HFFc6 (cell line): Measurements from ENCODE around the gene CCDC152. TPM values are rescaled to one million over a fixed set of nuclear protein-coding genes. Genes with fewer than 3 reads are reported as not detected.
"Not testable (repeated sequence)": the region's sequence is repeated elsewhere in the genome, so short reads cannot be mapped to it uniquely, and the experiment has no call there.

Experiments
- DNase-seq: peaks from one replicate; pipeline ENCODE4 v3.0.0-alpha.2; 2018
- H3K27ac Mint-ChIP-seq: 2 replicates; pipeline ENCODE4 v1.8.0; 2020; ENCODE audit warnings: mild to moderate bottlenecking, mixed read lengths
- H3K27me3 Mint-ChIP-seq: 2 replicates; pipeline ENCODE4 v1.8.0; 2021; ENCODE audit warnings: mild to moderate bottlenecking, moderate library complexity, mixed read lengths; ENCODE audit not compliant: insufficient read depth
- H3K36me3 Mint-ChIP-seq: 2 replicates; pipeline ENCODE4 v1.8.0; 2021; ENCODE audit warnings: low read depth, mixed read lengths
- H3K4me1 Mint-ChIP-seq: 2 replicates; pipeline ENCODE4 v1.8.0; 2020; ENCODE audit warnings: low read depth, mixed read lengths
- H3K4me3 Mint-ChIP-seq: 2 replicates; pipeline ENCODE4 v1.8.0; 2020; ENCODE audit warnings: mild to moderate bottlenecking, moderate library complexity, mixed read lengths
- H3K9me3 Mint-ChIP-seq: 2 replicates; pipeline ENCODE4 v1.8.0; 2020; ENCODE audit warnings: mild to moderate bottlenecking, mixed read lengths
- CTCF ChIP-seq: fragments of 200-600 bp; sonication (generic); IDR thresholded peaks from 2 replicates; pipeline ENCODE4 v1.5.0; 2021; ENCODE audit warnings: antibody characterized with exemption, mild to moderate bottlenecking
- total RNA-seq, 6 experiments: library from RNA; stranded (reverse); fragmentation: NEBNext Ultra II Directional; extraction: Animal tissue kit (Norgen Biotek cat#: 25700); gene quantifications; 2 replicates in 1 of 6; 3 replicates in 5 of 6; pipeline ENCODE4 v1.2.3, GENCODE V29; 2021

CCDC152 gene
- total RNA-seq, 6 experiments from 2014 or later = 0.47 to 7.2 (median 5.6) TPM

GRCh38 chr5:42721484-42721883, 35.1 kb upstream of the CCDC152 start:
- Mint-ChIP-seq H3K27ac (no peak overlapping the region), H3K36me3 (no peaks in the 10 kb centered on the region), H3K27me3 (no peaks in the 10 kb centered on the region), H3K4me1 (peaks cover 8% of the 10 kb centered on the region; the same call in 1 of the 2 replicates), H3K9me3 (no peaks in the 10 kb centered on the region), H3K4me3 (no peak overlapping the region)
- no peak for DNase-seq
- TF ChIP-seq CTCF = no peak

GRCh38 chr5:42734531-42735058, 22.0 kb upstream of the CCDC152 start:
- not testable (repeated sequence) for H3K36me3 Mint-ChIP-seq, H3K9me3 Mint-ChIP-seq, H3K27ac Mint-ChIP-seq, DNase-seq, H3K27me3 Mint-ChIP-seq, H3K4me1 Mint-ChIP-seq, H3K4me3 Mint-ChIP-seq

GRCh38 chr5:42740920-42741319, 15.7 kb upstream of the CCDC152 start:
- no peak for TF ChIP-seq CTCF

GRCh38 chr5:42745426-42745825, 11.2 kb upstream of the CCDC152 start:
- TF ChIP-seq CTCF = peak; percentile 70
- no peak overlapping the region for H3K27ac Mint-ChIP-seq
- peaks cover 5% of the 10 kb centered on the region for H3K27me3 Mint-ChIP-seq
- no peak overlapping the region for H3K4me3 Mint-ChIP-seq
- H3K36me3 Mint-ChIP-seq = no peaks in the 10 kb centered on the region
- no peak for DNase-seq
- no peaks in the 10 kb centered on the region for H3K4me1 Mint-ChIP-seq
- no peaks in the 10 kb centered on the region for H3K9me3 Mint-ChIP-seq

More at GRCh38 chr5:42740920-42741319, 15.7 kb upstream of the CCDC152 start:
- DNase-seq = no peak
- Mint-ChIP-seq H3K27ac (no peak overlapping the region), H3K9me3 (no peaks in the 10 kb centered on the region), H3K4me1 (no peaks in the 10 kb centered on the region), H3K4me3 (no peak overlapping the region), H3K36me3 (no peaks in the 10 kb centered on the region), H3K27me3 (no peaks in the 10 kb centered on the region; the same call in 1 of the 2 replicates)

- peaks cover 5% of the 10 kb centered on the region for H3K27me3 Mint-ChIP-seq
- no peaks in the 10 kb centered on the region for H3K4me1 Mint-ChIP-seq
- H3K9me3 Mint-ChIP-seq = no peaks in the 10 kb centered on the region
- no peak for TF ChIP-seq CTCF
- H3K36me3 Mint-ChIP-seq = no peaks in the 10 kb centered on the region
- no peak overlapping the region for H3K4me3 Mint-ChIP-seq
- no peak for DNase-seq
- H3K27ac Mint-ChIP-seq = no peak overlapping the region
Observed at GRCh38 chr5:42745856-42746255, 10.8 kb upstream of the CCDC152 start.

GRCh38 chr5:42749020-42749419, 7.6 kb upstream of the CCDC152 start:
- Mint-ChIP-seq H3K27ac (no peak overlapping the region), H3K4me3 (no peak overlapping the region), H3K36me3 (no peaks in the 10 kb centered on the region), H3K27me3 (peaks cover 5% of the 10 kb centered on the region), H3K9me3 (no peaks in the 10 kb centered on the region), H3K4me1 (no peaks in the 10 kb centered on the region)
- DNase-seq = no peak
- TF ChIP-seq CTCF = no peak
